Thyroid gland (tissue), 4 donors: ENCODE measurements around the gene SNX3.

Experiments
- CTCF ChIP-seq, 6 experiments: fragments of 200-600 bp in 3 of 6; fragments of 450-650 bp in 3 of 6; sonication (generic) in 3 of 6; IDR thresholded peaks; one replicate each; pipeline ENCODE4 v1.5.1; 2016 to 2019; ENCODE audit warnings: antibody characterized with exemption in 6 of 6, mild to moderate bottlenecking in 2 of 6, inconsistent platforms in 1 of 6, moderate library complexity in 1 of 6
- POLR2A ChIP-seq, 2 donors: fragments of 450-650 bp; IDR thresholded peaks; one replicate each; pipeline ENCODE4 v1.6.1; 2017; ENCODE audit warnings: antibody characterized with exemption in 2 of 2, mild to moderate bottlenecking in 2 of 2, moderate library complexity in 1 of 2

DNA sequence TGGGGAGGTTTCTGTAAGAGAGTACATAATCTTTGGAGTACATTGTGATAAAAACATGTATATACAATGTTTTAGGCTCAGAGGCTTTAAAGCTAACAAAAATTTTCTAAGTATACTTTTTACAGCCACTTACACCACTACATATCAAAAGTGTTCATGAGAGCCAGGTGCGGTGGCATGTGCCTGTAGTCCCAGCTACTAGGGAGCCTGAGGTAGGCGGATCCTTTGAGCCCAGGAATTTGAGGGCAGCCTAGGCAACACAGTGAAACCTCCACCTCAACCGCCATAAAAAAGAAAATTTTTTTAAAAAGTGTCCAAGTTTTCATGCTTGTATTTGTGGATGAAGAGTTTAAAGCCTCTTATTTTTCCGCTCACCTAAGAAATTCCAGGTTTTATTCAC lies 22.5 kb downstream of the SNX3 start:
- TF ChIP-seq CTCF (IDR thresholded peaks at IDR 0.05): no peak
- no peak for TF ChIP-seq POLR2A (IDR thresholded peaks at IDR 0.05)
